HG03558 (cell line): Measurements from ENCODE around the gene MKI67.

Experiments used
- ATAC-seq: cut with Tn5 transposase; IDR thresholded peaks from one replicate; pipeline ENCODE4 v1.9.1; 2021; ENCODE audit warnings: moderate number of reproducible peaks; ENCODE audit not compliant: unreplicated experiment; ENCODE audit errors: extremely low read depth

MKI67 gene

DNA sequence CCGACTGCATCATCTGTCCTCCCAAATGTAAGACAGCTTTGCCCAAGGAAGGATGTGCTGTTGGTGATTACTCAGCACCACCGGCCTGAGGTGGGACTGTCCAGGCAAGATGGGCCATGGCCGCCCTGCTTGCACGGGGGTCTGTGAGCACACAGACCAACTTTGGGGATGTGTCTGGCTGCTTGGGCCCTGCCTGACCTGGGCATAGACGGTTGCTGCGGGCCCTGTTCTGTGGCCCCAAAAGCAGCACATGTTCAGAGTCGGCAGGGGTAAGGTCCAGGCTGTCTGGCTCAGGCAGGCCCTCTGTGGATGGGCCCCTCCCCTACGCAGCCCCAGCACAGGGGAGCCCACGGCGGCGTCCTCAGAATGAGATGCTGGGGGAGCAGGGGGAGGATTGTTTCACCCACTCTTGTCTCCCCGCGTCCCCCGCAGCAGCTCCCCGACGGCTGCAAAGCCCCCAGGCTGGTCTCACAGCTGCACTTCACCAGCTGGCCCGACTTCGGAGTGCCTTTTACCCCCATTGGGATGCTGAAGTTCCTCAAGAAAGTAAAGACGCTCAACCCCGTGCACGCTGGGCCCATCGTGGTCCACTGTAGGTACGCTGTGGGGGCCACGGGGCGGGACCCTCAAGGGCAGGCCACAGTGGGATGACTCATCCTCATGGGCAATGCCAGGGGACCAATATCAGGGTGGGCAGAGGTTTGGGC is 58.4 kb downstream of the MKI67 start:
- ATAC-seq = no peak

DNA sequence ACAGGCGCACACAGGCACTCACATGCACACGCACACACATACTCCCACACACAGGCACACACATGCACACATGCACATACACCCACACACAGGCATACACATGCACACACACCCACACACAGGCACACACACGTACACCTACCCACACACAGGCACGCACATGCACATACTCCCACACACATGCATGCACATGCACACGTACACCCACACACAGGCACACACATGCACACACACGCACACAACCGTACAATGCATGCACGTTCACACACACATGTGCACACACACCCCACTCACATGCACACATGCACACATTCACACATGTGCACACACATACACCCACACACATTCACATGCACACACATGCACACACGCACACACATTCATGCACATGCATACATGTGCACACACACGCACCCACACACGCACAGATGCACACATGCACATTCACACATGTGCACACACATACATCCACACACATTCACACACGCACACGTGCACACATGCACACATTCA is 59.3 kb downstream of the MKI67 start:
- no peak for ATAC-seq

DNA sequence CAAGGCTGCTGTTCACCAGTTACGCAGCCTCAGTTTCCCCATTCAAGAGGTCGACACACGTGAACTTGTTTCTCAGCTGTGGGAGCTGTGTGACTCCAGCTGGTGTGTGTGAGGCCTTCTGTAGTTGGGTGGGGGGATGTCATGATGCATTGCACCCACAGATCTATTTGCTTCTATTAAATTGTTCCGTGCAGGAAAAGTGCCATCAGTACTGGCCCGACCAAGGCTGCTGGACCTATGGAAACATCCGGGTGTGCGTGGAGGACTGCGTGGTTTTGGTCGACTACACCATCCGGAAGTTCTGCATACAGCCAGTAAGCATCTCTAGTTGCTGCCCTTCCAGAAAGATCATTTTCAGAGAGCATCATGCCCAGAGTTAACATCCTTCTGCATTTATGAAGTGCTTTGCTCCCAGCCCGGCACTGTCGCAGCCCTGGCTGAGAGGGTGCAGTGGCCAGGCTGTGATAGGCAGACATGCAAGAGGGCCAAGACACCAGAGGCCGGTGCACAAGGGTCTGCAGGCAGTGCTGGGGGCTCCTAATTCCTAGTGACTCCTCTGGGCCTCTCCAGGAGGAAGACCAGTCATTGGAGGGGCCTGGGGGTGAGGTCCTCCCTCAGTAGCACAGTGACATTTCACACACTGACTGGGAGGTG is 60.2 kb downstream of the MKI67 start:
- ATAC-seq = no peak

DNA sequence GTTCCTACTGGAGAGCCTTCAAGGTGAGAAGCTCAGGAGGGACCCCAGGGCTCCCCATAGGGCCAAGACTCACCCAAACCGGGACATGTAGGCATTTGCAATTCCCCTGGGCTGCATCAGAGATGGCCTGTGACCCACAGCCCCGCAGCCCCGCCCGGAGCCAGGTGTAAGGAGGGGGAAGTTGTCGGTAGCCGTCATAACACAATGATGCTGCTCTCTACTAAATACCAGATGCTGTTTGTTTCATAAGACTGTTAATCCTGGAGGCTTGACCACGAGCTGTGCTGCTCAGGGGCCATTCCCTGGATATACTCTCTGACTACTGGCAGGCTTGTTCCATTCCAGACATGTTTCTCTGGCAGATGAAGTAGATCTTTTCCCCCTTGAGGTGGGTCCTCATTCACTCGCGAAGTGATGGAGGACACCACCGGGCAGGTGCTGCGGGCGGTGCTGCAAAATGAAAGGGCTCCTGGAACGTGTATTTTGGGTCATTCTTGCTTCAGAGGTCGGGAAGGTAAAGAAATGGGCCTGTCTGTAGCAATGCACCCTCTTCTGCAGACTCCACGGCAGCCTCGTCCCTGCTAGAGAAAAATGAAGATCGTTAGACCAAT is 61.1 kb downstream of the MKI67 start:
- no peak for ATAC-seq

DNA sequence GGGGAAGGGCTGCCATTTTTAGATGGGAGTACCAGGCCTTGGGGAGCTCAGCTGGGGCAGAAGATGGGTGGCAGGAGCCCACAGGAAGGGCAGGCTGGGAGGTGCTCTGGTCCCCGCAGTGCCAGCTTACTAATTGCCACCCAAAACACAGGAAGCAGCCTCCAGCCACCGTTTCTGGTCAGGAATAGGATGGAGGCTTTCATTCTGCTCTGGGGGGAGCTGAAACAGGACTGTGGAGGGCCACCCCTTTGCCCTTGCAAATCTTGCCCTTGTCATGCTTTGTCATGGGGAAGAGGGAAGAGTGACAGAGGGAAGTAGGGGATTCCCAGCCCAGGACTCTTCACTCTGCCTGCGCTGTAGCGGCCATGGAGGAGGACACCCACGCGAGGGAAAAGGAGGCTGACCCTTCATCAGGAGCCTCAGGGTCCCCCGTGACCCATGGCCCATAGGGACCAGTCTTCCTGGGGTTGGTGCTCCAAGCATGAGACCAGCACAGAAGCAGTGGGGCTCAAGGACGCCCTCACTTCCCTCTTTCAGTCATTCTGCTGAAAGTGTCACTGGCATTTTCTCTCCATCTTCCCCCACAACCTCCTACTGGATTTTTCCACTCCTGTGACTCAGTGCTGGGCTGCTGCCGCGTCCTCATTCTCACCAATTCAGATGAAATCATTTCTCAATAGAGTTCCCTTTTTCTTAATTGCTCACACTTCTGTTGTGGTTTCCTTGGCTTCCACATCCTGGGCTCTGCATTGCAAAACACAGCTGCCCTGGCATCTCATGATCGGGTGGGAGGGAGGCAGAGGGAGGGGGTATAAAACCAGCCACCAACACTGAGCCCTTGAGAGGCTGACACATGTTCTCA is 61.9 kb downstream of the MKI67 start:
- ATAC-seq = peak; percentile 37

DNA sequence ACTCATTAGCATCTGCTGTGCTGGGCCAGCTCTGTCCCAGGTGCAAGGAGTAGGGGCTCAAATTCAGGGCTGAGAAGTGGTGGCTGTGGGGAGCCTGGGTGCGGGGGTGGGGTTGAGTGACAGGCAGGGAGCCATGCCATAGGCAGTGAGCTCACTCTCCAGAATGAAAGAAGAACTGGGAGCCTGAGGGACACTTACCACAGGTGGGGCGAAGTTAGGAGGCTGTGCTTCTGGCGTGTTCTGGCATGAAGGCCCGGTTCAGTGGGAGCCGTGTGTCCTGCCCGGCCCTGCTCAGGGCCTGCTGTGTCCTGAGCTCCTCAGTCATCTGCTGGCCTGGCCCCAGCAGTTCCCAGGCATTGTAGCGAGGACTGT is 62.5 kb downstream of the MKI67 start:
- no peak for ATAC-seq

DNA sequence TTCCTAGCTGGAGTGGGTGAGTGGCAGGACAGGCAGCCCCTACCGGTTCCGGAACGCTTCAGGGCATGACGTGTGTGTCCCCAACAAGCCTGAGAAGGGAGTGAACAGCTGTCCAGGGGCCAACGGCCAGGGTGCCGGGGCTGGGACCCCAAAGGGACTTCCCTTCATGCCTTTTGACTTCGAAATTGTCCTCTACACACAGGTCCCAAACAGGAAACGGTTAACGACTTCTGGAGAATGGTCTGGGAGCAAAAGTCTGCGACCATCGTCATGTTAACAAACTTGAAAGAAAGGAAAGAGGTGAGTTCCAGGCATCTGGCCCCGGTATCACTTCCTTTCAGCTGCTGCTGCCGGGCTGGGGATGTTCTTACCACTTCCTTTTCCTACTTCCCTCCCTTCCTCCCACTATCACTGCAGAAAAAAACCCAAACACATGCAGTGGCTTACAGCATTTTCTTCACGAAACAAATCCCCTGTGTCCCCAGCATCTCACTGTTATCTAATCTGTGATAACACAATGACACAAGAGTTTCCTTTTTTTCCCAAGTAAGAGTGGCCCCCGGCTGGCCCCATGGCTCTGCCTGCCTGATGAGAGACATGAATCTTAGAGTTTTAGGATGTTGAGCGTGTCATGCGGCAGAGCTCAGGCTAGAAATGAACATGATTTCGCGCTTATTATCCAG is 63.2 kb downstream of the MKI67 start:
- ATAC-seq = peak; percentile 26

DNA sequence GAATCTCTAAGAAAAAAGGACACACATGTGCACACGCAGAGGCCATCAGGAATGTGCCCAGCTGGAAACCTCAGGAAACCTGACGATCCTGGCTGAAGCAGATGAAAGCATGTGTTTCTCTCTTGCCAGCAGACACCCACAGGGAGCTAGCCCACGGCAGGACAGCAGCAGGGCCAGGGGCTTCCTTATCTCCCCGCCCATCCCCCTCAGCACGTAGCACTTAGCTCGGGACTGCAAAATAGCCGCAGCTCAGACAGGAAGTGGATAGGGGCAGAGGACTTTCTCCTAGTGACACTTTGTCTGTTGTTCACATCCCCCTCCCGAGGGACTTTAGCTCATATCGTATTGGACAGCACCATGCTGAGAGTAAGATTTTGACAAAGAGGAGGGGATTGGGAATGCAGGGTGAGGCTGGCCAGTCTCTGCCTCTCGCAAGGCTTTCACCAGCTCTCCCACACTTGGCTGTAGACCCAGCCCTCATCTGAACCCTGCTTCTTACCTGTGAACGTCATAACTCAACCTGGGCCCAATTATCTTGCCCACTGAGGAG is 63.8 kb downstream of the MKI67 start:
- ATAC-seq = no peak

DNA sequence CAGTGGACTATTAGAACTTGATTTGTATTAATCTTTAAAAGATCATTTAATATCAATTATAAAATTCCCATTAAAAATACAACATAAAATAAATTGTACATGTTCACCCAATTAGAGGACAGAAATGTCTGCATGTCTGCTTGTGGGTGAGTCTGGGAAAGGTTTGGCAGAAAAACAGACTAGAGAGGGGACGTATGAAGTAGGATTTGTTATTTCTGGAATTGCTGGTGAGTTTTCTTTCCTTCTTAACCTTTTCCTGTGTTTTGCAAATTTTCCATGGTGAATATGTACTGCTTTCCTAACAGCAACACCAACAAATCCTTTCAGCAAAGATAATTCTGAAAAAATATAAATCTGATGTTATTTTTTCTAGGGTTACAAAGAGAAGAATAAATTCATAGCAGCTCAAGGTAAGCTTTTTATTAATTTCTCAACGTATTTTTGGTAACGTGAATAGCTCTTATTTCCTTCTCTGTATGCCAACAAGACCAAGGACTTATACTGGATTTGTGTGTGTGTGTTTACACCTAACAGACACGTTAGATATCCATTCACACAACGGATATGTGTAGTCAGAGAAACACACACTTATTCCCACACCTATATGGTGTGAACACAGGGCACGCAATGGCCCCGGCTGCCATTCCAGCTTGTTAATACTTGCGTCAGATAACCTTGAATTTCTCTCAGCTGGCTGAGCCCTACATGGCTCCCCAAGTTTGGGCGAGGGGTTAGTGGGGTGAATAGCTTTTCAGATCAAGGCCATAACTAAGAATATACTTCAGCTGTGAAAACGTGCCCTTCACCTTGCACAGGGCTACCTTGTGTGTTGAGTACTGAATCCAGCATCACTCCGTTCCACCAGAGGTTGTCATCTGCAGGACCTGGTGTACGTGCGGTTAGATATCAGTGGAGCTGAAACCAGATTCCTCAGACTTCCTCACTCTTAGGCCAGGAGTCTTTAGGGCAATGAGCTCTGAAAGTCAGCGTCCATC is 64.6 kb downstream of the MKI67 start:
- no peak for ATAC-seq

DNA sequence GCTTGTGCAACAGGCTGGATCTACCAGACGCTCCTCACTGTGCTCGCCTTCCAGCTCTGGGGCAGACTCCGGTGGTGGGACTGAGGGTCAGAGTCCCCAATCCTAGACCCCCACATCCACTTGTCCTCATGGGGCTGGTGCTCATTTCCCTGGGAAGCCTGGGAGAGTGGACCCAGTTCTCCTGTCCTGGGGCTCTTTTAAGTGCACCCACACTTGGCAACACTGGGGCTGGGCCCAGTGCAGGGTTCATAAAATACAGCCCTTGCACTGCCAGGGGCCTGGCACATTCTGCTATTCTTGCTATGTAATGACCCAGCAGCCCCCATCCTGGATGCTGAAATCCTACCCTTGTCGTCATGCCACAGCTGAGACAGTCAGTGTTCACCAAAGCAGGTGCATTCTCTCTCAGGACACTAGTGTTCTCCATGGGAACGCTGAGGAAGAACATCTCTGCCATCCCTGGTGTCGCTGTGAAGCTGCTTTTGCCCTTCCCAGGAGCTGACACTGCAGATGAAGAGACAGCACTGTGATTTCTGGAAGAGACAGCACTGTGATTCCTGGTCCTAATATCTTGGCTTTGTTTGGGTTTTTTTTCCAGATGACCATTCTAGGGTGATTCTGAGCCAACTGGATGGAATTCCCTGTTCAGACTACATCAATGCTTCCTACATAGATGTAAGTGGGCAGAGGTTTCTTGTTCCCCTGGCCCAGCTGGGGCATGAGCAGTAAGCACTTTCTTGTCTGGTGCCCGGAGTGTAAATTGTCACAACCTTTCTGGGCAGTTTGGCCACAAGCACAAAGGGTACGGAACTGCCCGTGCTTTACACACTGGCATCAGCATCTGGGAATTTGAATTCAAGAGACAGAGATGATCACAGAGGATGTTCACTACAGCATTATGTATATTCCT is 65.6 kb downstream of the MKI67 start:
- no peak for ATAC-seq

DNA sequence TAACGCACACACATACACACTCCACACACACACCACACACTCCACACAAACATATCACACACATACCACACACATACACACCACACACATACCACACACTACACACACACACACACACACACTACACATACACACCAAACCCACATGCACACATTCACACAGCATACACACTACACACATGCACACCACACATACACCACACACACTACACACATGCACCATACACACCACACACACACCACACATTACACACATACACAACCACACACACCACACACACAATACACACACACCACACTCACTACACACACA is 66.3 kb downstream of the MKI67 start:
- no peak for ATAC-seq

DNA sequence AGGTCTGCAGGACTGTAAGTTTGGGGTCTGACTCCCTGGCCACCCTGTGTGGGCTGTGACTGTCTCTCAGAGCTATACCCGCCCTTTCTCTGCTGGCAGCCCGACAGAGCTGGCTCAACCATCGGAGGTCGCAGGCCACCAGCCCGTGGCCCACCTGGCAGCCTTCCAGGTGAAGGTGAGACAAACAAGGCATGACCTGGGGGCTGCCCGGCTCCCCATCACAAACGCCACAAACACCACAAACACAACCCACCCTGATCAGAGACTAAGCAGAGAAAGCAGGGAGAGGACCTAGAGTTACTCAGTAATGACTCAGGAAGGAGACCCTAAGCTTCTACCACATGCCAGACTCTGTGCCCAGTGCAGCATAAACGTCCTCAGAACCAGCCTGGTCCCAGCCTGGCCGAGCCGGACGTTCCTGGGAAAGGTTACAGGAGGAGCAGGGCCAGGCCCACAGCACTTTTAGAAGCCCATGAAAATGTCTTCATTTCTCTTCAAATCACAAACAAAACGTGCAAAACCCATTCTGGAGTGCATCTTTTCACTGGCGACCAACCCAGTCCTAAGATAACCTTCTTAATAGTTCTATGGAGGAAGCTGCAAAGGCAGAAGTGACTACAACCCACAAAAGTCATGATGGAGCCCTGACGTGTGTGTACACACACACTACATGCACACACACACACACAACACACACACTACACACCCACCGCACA is 66.8 kb downstream of the MKI67 start:
- no peak for ATAC-seq

DNA sequence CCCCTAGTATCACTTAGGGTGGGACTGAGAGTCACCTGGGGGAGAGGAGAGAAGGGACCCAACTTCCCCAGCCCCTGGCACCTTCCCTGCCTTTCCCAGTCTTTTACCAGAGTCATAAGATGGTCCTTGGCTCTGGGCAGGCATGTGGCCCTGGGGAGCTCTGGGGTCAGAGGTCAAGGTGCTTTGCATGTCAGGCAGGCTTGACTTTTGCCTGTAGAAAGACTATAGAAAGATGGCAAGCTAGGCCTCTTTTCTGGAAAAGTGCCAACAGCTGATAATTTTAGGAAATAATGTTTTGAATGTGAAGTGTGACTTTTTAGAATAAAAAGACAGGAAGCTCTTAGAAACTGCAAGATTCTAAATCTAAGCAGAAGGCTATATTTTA is 67.5 kb downstream of the MKI67 start:
- no peak for ATAC-seq

DNA sequence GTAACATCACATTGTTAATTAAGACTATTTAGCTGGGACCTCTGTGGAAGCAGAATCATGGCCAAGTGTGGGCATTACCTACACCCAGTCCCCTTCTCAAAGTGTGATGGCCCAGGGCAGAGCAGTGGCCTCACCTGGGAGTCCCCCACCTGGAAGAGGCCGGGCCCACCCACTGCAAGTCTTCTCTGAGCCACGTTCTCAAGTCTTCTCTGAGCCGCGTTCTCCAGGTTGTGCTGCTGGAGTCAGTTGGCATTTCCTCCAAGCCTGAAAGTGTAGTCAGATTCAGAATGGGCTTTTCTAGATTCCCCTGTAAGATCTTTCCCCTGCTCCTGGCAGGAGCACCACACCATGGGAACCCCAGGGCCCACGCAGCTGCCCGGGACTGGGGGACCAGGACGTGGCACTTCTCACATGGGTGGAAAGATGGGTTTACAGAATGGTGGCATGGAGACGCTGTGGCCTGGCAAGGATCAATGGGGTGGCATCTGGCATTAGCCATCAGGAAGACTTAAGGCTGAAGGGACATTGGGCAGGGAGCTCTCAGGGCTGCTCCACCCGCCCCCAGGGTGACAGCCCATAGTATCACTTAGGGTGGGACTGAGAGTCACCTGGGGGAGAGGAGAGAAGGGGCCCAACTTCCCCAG is 68.0 kb downstream of the MKI67 start:
- no peak for ATAC-seq

DNA sequence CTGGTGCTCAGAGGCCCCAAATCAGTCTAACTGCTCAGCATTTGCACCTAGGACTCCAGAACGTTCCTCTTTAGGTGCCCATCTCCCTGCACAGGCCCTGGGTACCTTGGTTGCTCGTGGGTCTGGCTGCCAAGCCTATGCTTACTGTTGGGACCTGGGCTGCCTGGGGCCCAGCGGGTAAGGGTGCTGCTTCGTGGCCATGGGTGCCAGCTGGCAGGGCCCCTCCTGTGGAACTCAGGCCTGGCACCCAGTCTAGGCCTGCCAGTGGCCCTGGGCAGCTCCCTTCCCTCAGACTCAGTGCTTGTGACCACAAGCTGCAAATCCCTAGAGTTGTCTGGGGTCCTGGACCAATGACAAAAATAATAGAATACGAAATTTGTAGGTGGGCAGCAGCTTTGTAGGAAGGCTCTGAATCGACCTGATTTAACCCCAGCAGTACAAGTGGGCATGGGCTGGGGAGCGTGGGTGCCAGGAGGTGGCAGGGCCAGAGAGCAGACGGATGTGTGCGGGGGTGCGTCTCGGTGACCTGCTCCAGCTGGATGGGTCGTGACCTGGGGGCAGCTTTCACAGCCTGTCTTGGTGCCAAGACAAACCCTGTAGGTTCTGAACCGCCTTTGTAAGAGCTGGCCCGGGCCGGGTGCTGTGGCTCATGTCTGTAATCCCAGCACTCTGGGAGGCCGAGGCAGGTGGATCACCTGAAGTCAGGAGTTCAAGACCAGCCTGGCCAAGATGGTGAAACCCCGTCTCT is 69.7 kb downstream of the MKI67 start:
- ATAC-seq = no peak
